ENCODE data around the gene DOP1A. TPM values are rescaled to one million over a fixed set of nuclear protein-coding genes. Genes with fewer than 3 reads are reported as not detected.

The DOP1A gene
- total RNA-seq, 1 experiment from 2014 or later = 17.0 TPM

GRCh38 chr6:83138118-83138722, 70.7 kb downstream of the DOP1A start:
- Mint-ChIP-seq H3K27me3 (ENCODE audit: low read depth) (no peaks in the 10 kb centered on the region), H3K4me3 (no peak overlapping the region), H3K36me3 (ENCODE audit: insufficient read depth in 1 of 3, low read depth in 3 of 3) (peaks cover 1 to 17% (median 15%) of the 10 kb centered on the region in 3 experiments; a peak in 5 of 7 replicates), H3K4me1 (no peaks in the 10 kb centered on the region), H3K9me3 (no peaks in the 10 kb centered on the region), H3K27ac (no peak overlapping the region)
- Histone ChIP-seq H3K18ac (ENCODE audit: insufficient read length, low read depth, low read length) (no peak overlapping the region), H2AK5ac (ENCODE audit: insufficient read length, low read length) (no peak overlapping the region), H3K9ac (ENCODE audit: extremely low read depth, insufficient read length, low read length) (no peak overlapping the region), H2AFZ (ENCODE audit: low read length) (no peak overlapping the region), H3K9me3 (ENCODE audit: control insufficient read depth, low read depth, low read length) (no peaks in the 10 kb centered on the region), H4K91ac (ENCODE audit: insufficient read length, low read depth, low read length) (no peak overlapping the region), H2BK120ac (ENCODE audit: low read depth, low read length, poor library complexity, severe bottlenecking) (no peak overlapping the region), H3K4me2 (ENCODE audit: insufficient read depth, insufficient read length, low read length) (no peak overlapping the region), H3K4me1 (ENCODE audit: insufficient read depth, low read length) (no peaks in the 10 kb centered on the region), H2BK5ac (ENCODE audit: insufficient read length, low read length) (no peak overlapping the region), H3T11ph (ENCODE audit: low read length) (no peak overlapping the region), H4K20me1 (ENCODE audit: control insufficient read depth, insufficient read depth, insufficient read length) (no peaks in the 10 kb centered on the region), H3K56ac (ENCODE audit: insufficient read length, low read depth, low read length) (no peak overlapping the region), H3K14ac (ENCODE audit: insufficient read depth, low read length) (no peak overlapping the region), H3K23ac (ENCODE audit: insufficient read length, low read depth, low read length) (no peak overlapping the region), H2BK12ac (ENCODE audit: insufficient read length, low read depth, low read length) (no peak overlapping the region), H2BK15ac (ENCODE audit: low read depth, low read length) (no peak overlapping the region), H3K79me2 (ENCODE audit: insufficient read depth, low read length) (no peaks in the 10 kb centered on the region), H4K8ac (replicated peaks; ENCODE audit: insufficient read length, low read depth, low read length) (no peak overlapping the region), H3K4ac (ENCODE audit: low read depth, low read length) (no peak overlapping the region), H2BK20ac (ENCODE audit: low read depth, low read length, poor library complexity, severe bottlenecking) (no peak overlapping the region), H3K23me2 (ENCODE audit: insufficient read length, low read depth, low read length, poor library complexity, severe bottlenecking) (no peaks in the 10 kb centered on the region), H3K27me3 (ENCODE audit: insufficient read depth, low read length) (no peaks in the 10 kb centered on the region), H4K5ac (ENCODE audit: insufficient read length, low read depth, low read length) (no peak overlapping the region), H3K79me1 (ENCODE audit: insufficient read depth, low read depth, low read length, poor library complexity, severe bottlenecking) (no peaks in the 10 kb centered on the region), H3K27ac (ENCODE audit: insufficient read length, low read depth, low read length) (no peak overlapping the region)
- no peak for DNase-seq
- WGBS (ENCODE audit: extremely low coverage, insufficient read length, low lambda C conversion rate) = no CpG with 5 or more reads among the region's 5 CpGs
- no peak for TF ChIP-seq CTCF (conservative IDR thresholded peaks at IDR 0.05)

Measured in H9 (cell line).